AML-193 (cell line): Measurements from ENCODE around the gene GCDH.
"Not testable (repeated sequence)": the region's sequence is repeated elsewhere in the genome, so short reads cannot be mapped to it uniquely, and the experiment has no call there.

ENCODE experiments used
- DNase-seq, 2 experiments: peaks; one replicate each; lab custom pipeline; 2025; lab: John Stamatoyannopoulos, UW

Gene GCDH

DNA sequence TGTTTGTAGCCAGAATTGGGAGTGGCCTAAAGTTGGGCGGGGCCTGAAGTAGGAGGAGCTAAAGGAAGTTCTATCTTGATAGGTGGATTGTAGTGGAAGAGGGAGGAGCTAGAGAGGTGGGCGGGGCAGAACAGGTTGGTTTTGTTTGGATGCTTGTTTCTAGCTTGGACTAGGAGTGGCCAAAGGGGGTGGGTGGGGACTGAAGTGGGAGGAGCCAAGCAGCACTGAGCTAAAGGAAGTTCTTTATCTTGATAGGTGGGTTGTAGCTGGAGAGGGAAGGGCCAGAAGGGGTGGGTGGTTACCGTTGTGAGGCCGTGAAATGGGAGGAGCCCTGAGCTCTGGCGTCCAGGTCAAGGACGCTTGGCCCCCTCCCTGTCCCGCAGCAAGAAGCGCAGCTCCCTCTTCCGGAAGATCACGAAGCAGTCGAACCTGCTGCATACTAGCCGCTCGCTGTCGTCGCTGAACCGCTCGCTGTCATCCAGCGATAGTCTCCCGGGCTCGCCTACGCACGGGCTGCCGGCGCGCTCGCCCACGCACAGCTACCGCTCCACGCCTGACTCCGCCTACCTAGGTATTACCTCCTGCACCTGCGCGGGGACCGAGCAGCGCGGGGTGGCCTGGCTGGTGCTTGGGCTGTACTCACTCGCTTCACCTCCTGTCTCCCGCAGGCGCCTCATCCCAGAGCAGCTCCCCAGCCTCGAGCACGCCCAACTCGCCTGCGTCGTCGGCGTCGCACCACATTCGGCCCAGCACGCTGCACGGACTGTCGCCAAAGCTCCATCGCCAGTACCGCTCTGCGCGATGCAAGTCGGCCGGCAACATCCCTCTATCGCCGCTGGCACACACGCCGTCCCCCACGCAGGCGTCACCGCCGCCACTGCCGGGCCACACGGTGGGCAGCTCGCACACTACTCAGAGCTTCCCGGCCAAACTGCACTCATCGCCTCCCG lies 17.7 kb upstream of the GCDH start:
- DNase-seq = no peak

DNA sequence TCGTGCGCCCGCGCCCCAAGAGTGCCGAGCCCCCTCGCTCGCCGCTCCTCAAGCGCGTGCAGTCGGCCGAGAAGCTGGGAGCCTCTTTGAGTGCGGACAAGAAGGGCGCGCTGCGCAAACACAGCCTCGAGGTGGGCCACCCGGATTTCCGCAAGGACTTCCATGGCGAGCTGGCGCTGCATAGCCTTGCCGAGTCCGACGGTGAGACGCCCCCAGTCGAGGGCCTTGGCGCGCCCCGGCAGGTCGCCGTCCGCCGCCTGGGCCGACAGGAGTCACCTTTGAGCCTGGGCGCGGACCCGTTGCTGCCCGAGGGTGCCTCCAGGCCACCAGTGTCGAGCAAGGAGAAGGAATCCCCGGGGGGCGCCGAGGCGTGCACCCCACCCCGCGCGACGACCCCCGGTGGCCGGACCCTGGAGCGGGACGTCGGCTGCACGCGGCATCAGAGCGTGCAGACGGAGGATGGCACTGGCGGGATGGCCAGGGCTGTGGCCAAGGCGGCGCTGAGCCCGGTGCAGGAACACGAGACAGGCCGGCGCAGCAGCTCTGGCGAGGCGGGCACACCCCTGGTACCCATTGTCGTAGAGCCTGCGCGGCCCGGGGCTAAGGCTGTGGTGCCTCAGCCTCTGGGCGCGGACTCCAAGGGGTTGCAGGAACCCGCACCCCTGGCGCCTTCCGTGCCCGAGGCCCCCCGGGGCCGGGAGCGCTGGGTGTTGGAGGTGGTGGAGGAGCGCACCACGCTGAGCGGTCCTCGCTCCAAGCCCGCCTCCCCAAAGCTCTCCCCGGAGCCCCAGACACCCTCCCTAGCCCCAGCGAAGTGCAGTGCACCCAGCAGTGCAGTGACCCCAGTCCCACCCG lies 16.8 kb upstream of the GCDH start:
- no peak for DNase-seq

DNA sequence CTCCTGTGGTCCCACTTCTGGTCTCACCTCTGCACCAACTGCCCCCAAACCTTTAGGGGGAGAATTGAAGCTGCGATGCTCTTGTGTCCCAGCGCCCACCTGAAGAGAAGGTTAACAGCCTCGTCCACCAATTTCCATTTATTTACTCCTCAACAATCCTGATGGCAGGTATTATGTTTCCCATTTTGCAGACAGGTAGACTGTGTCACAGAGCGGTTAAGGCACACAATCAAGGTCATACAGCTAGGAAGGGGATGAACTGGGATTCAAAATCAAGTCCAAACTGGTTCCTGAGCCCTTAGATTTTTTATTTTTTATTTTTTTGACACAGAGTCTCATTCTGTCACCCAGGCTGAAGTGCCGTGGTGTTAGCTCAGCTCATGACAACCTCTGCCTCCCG lies 15.9 kb upstream of the GCDH start:
- no peak for DNase-seq

GRCh38 chr19:12880551-12881171 lies 10.3 kb upstream of the GCDH start:
- DNase-seq = no peak

GRCh38 chr19:12881172-12881808 lies 9.7 kb upstream of the GCDH start, which contains the start of gene DNASE2:
TSS of gene DNASE2 (minus strand) at chr19:12881449. CDS start at chr19:12881375, 74 bp downstream.
- DNase-seq = peak; percentile 91 to 93

- DNase-seq = no peak
Measured at GRCh38 chr19:12882589-12882988, 8.4 kb upstream of the GCDH start.

- DNase-seq = no peak
Measured at GRCh38 chr19:12884202-12884601, 6.8 kb upstream of the GCDH start.

DNA sequence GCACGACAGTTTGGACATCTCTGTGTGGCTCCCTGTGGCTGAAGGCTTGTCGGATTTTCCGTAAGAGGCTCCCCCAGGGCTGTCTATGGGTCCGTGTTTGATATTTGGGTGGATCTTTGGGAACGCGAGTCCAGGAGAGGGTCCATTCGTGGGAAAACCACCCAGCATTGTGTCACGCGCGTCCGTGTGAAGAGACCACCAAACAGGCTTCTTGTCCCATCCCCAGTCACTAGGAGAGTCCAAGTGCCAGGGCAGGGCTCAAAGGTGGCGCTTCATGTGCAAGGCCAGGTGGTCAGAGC lies 6.4 kb upstream of the GCDH start:
- DNase-seq = no peak

GRCh38 chr19:12884926-12885748 lies 5.8 kb upstream of the GCDH start:
- peak; percentile 43 to 68 for DNase-seq

GRCh38 chr19:12885749-12886650 lies 5.0 kb upstream of the GCDH start:
- DNase-seq = no peak

DNA sequence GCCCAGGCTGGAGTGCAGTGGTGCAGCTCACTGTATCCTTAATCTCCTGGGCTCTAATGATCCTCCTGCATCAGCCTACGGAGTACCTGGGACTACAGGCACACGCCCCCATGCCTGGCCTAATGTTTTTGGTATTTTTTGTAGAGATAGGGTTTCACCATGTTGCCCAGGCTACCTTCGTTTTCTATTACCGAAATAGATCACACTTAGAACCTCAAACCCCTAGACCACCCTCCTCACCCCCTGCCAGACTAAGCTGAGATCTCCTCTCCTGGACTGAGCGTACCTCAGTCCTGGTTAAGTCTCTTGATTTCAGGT lies 4.3 kb upstream of the GCDH start:
- no peak for DNase-seq

DNA sequence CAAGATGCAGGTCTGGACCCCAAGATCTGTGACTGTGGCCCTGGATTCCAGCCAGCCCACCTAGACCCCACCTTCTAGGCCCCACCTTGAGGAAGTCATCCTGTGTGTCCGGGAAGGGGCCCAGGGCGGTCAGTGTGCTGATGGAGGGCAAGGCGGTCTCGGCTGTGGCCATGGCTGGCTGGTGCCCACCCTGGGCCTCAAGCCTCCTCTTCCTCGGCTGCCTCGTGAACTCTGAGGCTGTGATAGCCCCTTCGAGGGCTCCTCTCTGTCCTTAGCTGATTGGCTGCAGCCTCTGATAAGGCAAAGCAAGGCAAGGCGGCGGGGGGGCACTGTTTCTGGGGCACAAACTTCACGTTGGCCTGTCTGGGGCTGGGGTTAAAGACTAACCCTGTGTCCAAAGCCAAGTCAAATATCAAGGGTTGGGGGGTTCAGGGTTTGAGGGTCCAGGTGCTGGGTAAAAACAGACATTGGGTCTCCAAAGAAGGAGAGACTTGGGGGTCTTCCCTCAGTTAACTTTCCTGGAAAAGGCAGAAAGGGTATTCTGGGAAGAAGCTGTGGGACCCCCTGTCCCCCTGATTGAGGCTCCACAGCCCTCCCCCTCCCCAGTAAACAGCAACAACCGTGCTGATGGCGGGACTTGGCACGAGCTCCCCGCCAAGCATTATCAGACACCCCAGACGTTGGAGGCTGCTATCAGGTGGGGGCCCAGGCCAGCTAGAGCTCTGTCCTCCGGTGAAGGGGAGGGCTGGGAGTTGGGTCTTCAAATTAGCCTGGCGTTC lies 3.8 kb upstream of the GCDH start, which contains the start of gene KLF1:
Gene KLF1, minus strand, starts transcription at position 233 of the 779 bp plus-strand sequence. Its CDS starts 61 bp downstream, at position 172.
- no peak for DNase-seq

- DNase-seq = no peak
Measured at GRCh38 chr19:12888006-12888603, 2.9 kb upstream of the GCDH start.

GRCh38 chr19:12890299-12890786 lies 617 bp upstream of the GCDH start:
- DNase-seq = not testable (repeated sequence)

DNA sequence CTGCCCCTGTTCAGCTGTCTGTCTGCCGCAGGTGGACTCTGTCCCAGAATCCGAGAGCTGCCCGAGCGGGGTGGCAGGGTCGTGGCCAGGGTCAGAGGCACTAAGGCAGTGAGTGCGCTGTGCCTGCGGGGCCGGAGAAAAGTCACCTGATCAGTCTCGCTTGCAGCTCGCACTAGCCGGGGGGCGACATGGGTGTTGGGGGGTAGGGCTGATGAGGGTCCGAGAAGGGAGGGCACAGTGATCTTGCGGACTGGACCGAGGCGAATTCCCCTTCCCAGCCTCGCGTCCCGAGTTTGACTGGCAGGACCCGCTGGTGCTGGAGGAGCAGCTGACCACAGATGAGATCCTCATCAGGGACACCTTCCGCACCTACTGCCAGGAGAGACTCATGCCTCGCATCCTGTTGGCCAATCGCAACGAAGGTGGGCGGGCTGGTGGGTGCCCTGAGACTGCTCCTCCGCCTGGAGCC lies 627 bp downstream of the GCDH start:
- DNase-seq = no peak

DNA sequence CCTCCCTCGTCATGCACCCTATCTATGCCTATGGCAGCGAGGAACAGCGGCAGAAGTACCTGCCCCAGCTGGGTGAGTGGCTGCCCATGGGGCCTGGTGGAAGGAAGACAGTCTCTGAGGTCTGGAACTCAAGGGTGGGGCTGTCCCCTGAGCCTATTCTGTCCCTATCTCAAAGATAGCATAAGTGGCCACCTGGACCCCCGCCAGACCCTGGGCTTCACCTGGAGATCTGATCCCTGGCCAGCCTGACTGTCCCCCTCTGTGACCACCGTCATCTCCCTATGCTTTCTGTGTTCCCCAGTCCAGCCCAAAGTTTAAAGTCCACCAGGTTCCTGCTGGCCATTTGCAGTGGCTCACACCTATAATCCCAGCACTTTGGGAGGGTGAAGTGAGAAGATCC lies 2.6 kb downstream of the GCDH start:
- no peak for DNase-seq

GRCh38 chr19:12896460-12896859 lies 5.5 kb downstream of the GCDH start:
- DNase-seq = no peak

DNA sequence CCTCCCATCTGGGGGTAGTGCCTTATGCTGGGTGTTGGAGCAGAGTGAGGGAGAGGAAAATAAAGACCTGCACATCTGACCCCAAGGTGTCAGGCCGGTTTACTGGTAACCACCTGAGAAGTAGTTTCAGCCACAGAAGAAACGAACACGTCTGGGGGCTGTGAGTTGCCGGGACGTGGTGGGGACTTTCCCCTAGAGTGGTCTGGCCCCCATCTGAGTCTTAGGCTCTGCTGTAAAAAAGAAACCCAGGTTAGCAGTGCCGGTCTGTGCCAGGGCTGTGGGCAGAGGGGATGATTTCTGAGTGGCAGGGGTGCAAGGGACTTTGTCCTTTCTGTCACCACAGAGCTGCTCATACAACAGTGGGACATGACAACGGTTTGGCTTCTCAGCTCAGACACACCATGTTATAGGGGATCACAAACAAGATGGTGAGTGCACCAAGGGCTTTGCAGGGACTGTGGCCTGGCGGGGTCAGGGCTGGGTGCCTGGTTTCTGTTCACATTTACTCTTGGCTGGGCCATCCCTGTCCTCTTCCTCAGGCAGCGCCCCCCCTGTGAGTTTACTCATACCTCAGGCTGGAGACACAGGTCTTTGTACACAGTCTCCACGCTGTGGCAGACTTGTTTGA lies 9.0 kb downstream of the GCDH start:
- no peak for DNase-seq
